Neural progenitor cell (in vitro differentiated cells): ENCODE results near the gene SYT17. TPM values are rescaled to one million over a fixed set of nuclear protein-coding genes. Genes with fewer than 3 reads are reported as not detected.

Experiments
- DNase-seq: peaks from one replicate; pipeline ENCODE4 v3.0.0-alpha.2; 2016; ENCODE audit warnings: low spot score
- H2AFZ ChIP-seq: fragments of 200-600 bp; sonication (generic); replicated peaks from 2 replicates; pipeline ENCODE4 v1.6.1; 2016; ENCODE audit warnings: antibody characterized with exemption
- H3F3A ChIP-seq: fragments of 200-600 bp; sonication (generic); 2 replicates; pipeline ENCODE4 v1.6.1; 2016; ENCODE audit warnings: antibody characterized with exemption, low read depth
- H3K27ac ChIP-seq: fragments of 200-600 bp; sonication (generic); 2 replicates; pipeline ENCODE4 v1.5.1; 2016; ENCODE audit warnings: mild to moderate bottlenecking
- H3K27me3 ChIP-seq: fragments of 200-600 bp; sonication (generic); 2 replicates; pipeline ENCODE4 v1.6.1; 2016; ENCODE audit warnings: mild to moderate bottlenecking, moderate library complexity
- H3K36me3 ChIP-seq: fragments of 200-600 bp; sonication (generic); 2 replicates; pipeline ENCODE4 v1.5.1; 2016
- H3K4me1 ChIP-seq: fragments of 200-600 bp; sonication (generic); 2 replicates; pipeline ENCODE4 v1.6.1; 2016; ENCODE audit warnings: mixed run types
- H3K4me2 ChIP-seq: fragments of 200-600 bp; sonication (generic); 2 replicates; pipeline ENCODE4 v1.6.1; 2016
- H3K4me3 ChIP-seq: fragments of 200-600 bp; sonication (generic); 2 replicates; pipeline ENCODE4 v1.5.1; 2016
- H3K79me2 ChIP-seq: fragments of 200-600 bp; sonication (generic); 2 replicates; pipeline ENCODE4 v1.6.1; 2016; ENCODE audit warnings: low read depth
- H3K9ac ChIP-seq: fragments of 200-600 bp; sonication (generic); 2 replicates; pipeline ENCODE4 v1.6.1; 2016
- H3K9me3 ChIP-seq: fragments of 200-600 bp; sonication (generic); 2 replicates; pipeline ENCODE4 v1.5.1; 2016; ENCODE audit warnings: low read depth
- H4K20me1 ChIP-seq: fragments of 200-600 bp; sonication (generic); 2 replicates; pipeline ENCODE4 v1.6.1; 2016; ENCODE audit warnings: low read depth
- H3K27ac Mint-ChIP-seq: 3 replicates; pipeline ENCODE4 v1.8.0; 2021; ENCODE audit warnings: mixed read lengths
- H3K27me3 Mint-ChIP-seq: 2 replicates; pipeline ENCODE4 v1.8.0; 2022; ENCODE audit warnings: low read depth, mild to moderate bottlenecking, inconsistent platforms, moderate library complexity, mixed read lengths; ENCODE audit not compliant: insufficient read depth
- H3K36me3 Mint-ChIP-seq: 3 replicates; pipeline ENCODE4 v1.8.0; 2021; ENCODE audit warnings: mixed read lengths
- H3K4me1 Mint-ChIP-seq: 3 replicates; pipeline ENCODE4 v1.8.0; 2021; ENCODE audit warnings: mixed read lengths
- H3K4me3 Mint-ChIP-seq: 3 replicates; pipeline ENCODE4 v1.8.0; 2021; ENCODE audit warnings: mild to moderate bottlenecking, moderate library complexity, mixed read lengths
- H3K9me3 Mint-ChIP-seq: 3 replicates; pipeline ENCODE4 v1.8.0; 2020; ENCODE audit warnings: mixed read lengths
- EZH2 ChIP-seq: fragments of 200-600 bp; sonication (generic); IDR thresholded peaks from 2 replicates; pipeline ENCODE4 v1.6.1; 2017; ENCODE audit warnings: antibody characterized with exemption, mild to moderate bottlenecking, moderate library complexity
- EZH2phosphoT487 ChIP-seq: fragments of 200-600 bp; sonication (generic); IDR thresholded peaks from 2 replicates; pipeline ENCODE4 v1.6.1; 2017; ENCODE audit warnings: antibody characterized with exemption
- total RNA-seq: library from RNA; depleted of rRNA; stranded (reverse); fragments of >200 nt; gene quantifications from 2 replicates; pipeline ENCODE4 v1.2.3, GENCODE V29; 2015; ENCODE audit warnings: low replicate concordance
- TF ChIP-seq, protein P1 (sequence below): fragments of 200-600 bp; sonication (generic); IDR thresholded peaks from 2 replicates; pipeline ENCODE4 v1.5.1; 2017; ENCODE audit warnings: antibody characterized with exemption, mild to moderate bottlenecking

Gene SYT17
- total RNA-seq, 1 donor from 2014 or later, result 7.2 TPM

DNA sequence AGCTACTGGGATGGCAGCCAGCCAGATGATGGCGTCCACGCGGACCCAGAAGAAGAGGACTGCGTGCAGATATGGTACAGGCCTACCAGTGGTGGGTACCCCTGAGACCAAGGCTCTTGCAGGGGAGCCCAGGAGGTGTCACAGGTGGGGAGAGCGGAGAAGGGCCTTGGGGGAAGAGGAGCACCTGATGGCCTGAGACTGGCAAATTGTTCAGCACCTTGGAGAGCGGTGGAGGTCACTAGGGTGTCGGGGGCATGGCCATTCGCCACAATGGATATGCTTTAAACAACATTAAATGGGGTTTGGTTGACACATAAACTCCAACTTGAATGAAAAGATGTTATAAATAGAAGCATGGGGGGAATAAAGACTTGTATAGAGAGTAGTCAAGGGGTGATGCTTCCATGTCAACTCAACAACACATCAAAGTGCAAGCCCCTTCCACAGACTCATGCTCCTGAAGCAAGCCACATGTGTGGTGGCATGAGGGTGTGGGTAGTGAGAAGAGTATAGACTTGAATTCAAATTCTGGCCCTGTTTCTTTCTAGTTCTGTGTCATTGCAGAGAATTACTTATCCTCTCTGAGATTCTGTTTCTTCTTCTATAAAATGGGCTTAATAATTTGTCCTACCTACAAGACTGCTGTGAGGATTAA, 139.7 kb downstream of the SYT17 start:
- peaks cover 3% of the 10 kb centered on the region for H4K20me1 ChIP-seq
- no peak overlapping the region for H3K4me3 ChIP-seq
- no peaks in the 10 kb centered on the region for H3K27me3 ChIP-seq
- peaks cover 8% of the 10 kb centered on the region for H3K27me3 Mint-ChIP-seq
- H3K9ac ChIP-seq, result no peak overlapping the region
- no peak overlapping the region for H3K4me3 Mint-ChIP-seq
- DNase-seq, result peak; percentile 82
- H2AFZ ChIP-seq, result no peak overlapping the region
- no peaks in the 10 kb centered on the region for H3K79me2 ChIP-seq
- no peak overlapping the region for H3K4me2 ChIP-seq
- peaks cover 16% of the 10 kb centered on the region for H3K4me1 ChIP-seq
- H3K36me3 ChIP-seq, result no peaks in the 10 kb centered on the region
- H3K27ac Mint-ChIP-seq, result no peak overlapping the region
- H3K36me3 Mint-ChIP-seq, result no peaks in the 10 kb centered on the region
- H3K9me3 ChIP-seq, result no peaks in the 10 kb centered on the region
- no peak for TF ChIP-seq EZH2phosphoT487
- TF ChIP-seq, protein P1, sequence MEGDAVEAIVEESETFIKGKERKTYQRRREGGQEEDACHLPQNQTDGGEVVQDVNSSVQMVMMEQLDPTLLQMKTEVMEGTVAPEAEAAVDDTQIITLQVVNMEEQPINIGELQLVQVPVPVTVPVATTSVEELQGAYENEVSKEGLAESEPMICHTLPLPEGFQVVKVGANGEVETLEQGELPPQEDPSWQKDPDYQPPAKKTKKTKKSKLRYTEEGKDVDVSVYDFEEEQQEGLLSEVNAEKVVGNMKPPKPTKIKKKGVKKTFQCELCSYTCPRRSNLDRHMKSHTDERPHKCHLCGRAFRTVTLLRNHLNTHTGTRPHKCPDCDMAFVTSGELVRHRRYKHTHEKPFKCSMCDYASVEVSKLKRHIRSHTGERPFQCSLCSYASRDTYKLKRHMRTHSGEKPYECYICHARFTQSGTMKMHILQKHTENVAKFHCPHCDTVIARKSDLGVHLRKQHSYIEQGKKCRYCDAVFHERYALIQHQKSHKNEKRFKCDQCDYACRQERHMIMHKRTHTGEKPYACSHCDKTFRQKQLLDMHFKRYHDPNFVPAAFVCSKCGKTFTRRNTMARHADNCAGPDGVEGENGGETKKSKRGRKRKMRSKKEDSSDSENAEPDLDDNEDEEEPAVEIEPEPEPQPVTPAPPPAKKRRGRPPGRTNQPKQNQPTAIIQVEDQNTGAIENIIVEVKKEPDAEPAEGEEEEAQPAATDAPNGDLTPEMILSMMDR, result no peak
- TF ChIP-seq EZH2, result no peak
- H3K4me1 Mint-ChIP-seq, result peaks cover 12% of the 10 kb centered on the region
- H3K9me3 Mint-ChIP-seq, result peaks cover 4% of the 10 kb centered on the region
- no peak overlapping the region for H3K27ac ChIP-seq
- peaks cover 9% of the 10 kb centered on the region for H3F3A ChIP-seq

DNA sequence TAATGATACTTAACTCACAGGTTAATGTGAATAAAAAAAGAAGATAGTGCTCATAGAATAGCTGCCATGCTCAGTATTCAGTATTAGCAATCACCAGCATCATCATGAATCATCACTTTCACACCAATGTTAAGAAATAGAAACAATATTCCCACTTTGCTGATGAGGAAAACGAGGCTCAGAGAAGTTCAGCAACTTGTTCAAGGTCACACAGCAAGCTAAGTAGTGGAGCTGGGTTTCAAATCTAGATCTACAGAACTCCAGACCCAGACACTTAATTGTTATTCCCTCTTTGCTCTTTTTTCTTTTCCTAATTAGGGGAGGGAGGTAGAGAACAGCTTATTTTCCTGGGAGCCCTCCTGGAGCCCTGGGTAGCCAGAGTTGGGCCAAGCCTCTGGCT, 140.4 kb downstream of the SYT17 start:
- Histone ChIP-seq H3K79me2 (no peaks in the 10 kb centered on the region), H3K27ac (no peak overlapping the region), H3K4me2 (no peak overlapping the region), H3K9me3 (no peaks in the 10 kb centered on the region), H4K20me1 (peaks cover 3% of the 10 kb centered on the region), H3K4me1 (peaks cover 16% of the 10 kb centered on the region), H2AFZ (no peak overlapping the region), H3K36me3 (no peaks in the 10 kb centered on the region), H3K9ac (no peak overlapping the region), H3F3A (peaks cover 9% of the 10 kb centered on the region), H3K4me3 (no peak overlapping the region), H3K27me3 (no peaks in the 10 kb centered on the region)
- H3K27me3 Mint-ChIP-seq, result peaks cover 8% of the 10 kb centered on the region
- no peak overlapping the region for H3K27ac Mint-ChIP-seq
- peaks cover 12% of the 10 kb centered on the region for H3K4me1 Mint-ChIP-seq
- no peak for DNase-seq
- H3K9me3 Mint-ChIP-seq, result peaks cover 6% of the 10 kb centered on the region
- TF ChIP-seq EZH2phosphoT487, result no peak
- TF ChIP-seq, protein P1, result no peak
- no peak for TF ChIP-seq EZH2
- H3K4me3 Mint-ChIP-seq, result no peak overlapping the region
- no peaks in the 10 kb centered on the region for H3K36me3 Mint-ChIP-seq

DNA sequence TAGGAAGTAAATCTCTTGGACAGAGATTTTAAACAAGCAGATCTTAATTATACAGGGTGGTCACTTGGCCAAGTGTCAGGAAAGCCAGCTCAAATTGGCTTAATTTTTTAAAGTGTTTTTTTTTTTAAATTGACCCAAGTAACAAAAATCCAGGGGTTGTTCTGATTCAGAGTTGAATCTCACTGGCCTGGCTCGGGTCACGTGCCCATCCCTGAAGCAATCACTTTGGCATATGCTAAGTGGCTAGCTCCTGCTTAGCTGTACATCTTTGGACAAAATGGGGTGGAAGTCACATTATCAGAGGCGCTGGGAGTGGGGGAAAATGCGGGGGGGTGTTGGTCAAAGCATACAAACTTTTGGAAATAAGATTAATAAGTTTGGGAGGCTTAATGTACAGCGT, 141.1 kb downstream of the SYT17 start:
- no peak overlapping the region for H3K4me2 ChIP-seq
- peaks cover 8% of the 10 kb centered on the region for H3K27me3 Mint-ChIP-seq
- H3K4me3 ChIP-seq, result no peak overlapping the region
- H4K20me1 ChIP-seq, result peaks cover 3% of the 10 kb centered on the region
- H2AFZ ChIP-seq, result no peak overlapping the region
- no peak overlapping the region for H3K9ac ChIP-seq
- H3K79me2 ChIP-seq, result no peaks in the 10 kb centered on the region
- H3K27ac ChIP-seq, result no peak overlapping the region
- H3K4me1 Mint-ChIP-seq, result peaks cover 8% of the 10 kb centered on the region
- H3K4me1 ChIP-seq, result peaks cover 16% of the 10 kb centered on the region
- TF ChIP-seq, protein P1, result no peak
- H3K36me3 ChIP-seq, result no peaks in the 10 kb centered on the region
- DNase-seq, result no peak
- peaks cover 6% of the 10 kb centered on the region for H3K9me3 Mint-ChIP-seq
- no peak overlapping the region for H3K4me3 Mint-ChIP-seq
- no peaks in the 10 kb centered on the region for H3K27me3 ChIP-seq
- H3K36me3 Mint-ChIP-seq, result no peaks in the 10 kb centered on the region
- H3K9me3 ChIP-seq, result no peaks in the 10 kb centered on the region
- no peak overlapping the region for H3K27ac Mint-ChIP-seq
- peaks cover 9% of the 10 kb centered on the region for H3F3A ChIP-seq
